Osteocyte (in vitro differentiated cells): ENCODE measurements around the gene SLC13A5. TPM values are rescaled to one million over a fixed set of nuclear protein-coding genes. Genes with fewer than 3 reads are reported as not detected.

ENCODE experiments used
- DNase-seq: peaks from one replicate; pipeline ENCODE4 v3.0.0; 2021; ENCODE audit warnings: mixed read lengths; ENCODE audit not compliant: unreplicated experiment; ENCODE audit errors: extremely low spot score
- H3K27ac Mint-ChIP-seq: one replicate; pipeline ENCODE4 v1.8.0; 2021; ENCODE audit warnings: mild to moderate bottlenecking, mixed read lengths; ENCODE audit not compliant: unreplicated experiment
- H3K27me3 Mint-ChIP-seq: one replicate; pipeline ENCODE4 v1.8.0; 2021; ENCODE audit warnings: mixed read lengths; ENCODE audit not compliant: unreplicated experiment
- H3K36me3 Mint-ChIP-seq: one replicate; pipeline ENCODE4 v1.8.0; 2021; ENCODE audit warnings: mixed read lengths; ENCODE audit not compliant: unreplicated experiment
- H3K4me1 Mint-ChIP-seq: one replicate; pipeline ENCODE4 v1.8.0; 2021; ENCODE audit warnings: mixed read lengths; ENCODE audit not compliant: unreplicated experiment
- H3K4me3 Mint-ChIP-seq: one replicate; pipeline ENCODE4 v1.8.0; 2021; ENCODE audit warnings: mild to moderate bottlenecking, moderate library complexity, mixed read lengths; ENCODE audit not compliant: unreplicated experiment
- H3K9me3 Mint-ChIP-seq: one replicate; pipeline ENCODE4 v1.8.0; 2021; ENCODE audit warnings: mixed read lengths; ENCODE audit not compliant: unreplicated experiment
- total RNA-seq: library from RNA; stranded (reverse); gene quantifications from 2 replicates; pipeline ENCODE4 v1.2.1, GENCODE V29; 2021
- TF ChIP-seq, protein P1 (sequence below): fragments of 200-600 bp; sonication (generic); IDR thresholded peaks from 2 replicates; pipeline ENCODE4 v1.5.0; 2021; ENCODE audit warnings: antibody characterized with exemption, mild to moderate bottlenecking, moderate library complexity

The SLC13A5 gene
- total RNA-seq, 1 donor from 2014 or later, result not detected

DNA sequence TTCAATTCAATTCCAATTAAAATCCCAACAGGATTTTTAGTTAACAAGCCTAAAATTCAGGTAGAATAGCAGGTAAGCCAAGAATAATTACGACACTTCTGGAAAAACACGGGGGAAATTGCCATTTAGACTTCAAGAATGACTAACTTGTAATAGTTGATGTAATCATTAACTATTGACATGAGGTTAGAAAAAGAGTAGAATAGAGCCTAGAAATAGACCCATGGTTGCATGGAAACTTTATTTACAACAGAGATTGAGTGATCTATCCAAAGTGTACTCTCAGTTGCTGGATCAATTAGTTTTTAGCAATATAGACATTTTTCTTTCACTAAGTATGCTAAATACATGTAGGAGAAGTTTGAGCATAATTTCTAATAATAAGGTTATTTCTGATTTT, 3.6 kb upstream of the SLC13A5 start:
- H3K27ac Mint-ChIP-seq, result no peak overlapping the region
- no peak for DNase-seq
- H3K4me3 Mint-ChIP-seq, result no peak overlapping the region
- no peaks in the 10 kb centered on the region for H3K9me3 Mint-ChIP-seq
- TF ChIP-seq, protein P1, sequence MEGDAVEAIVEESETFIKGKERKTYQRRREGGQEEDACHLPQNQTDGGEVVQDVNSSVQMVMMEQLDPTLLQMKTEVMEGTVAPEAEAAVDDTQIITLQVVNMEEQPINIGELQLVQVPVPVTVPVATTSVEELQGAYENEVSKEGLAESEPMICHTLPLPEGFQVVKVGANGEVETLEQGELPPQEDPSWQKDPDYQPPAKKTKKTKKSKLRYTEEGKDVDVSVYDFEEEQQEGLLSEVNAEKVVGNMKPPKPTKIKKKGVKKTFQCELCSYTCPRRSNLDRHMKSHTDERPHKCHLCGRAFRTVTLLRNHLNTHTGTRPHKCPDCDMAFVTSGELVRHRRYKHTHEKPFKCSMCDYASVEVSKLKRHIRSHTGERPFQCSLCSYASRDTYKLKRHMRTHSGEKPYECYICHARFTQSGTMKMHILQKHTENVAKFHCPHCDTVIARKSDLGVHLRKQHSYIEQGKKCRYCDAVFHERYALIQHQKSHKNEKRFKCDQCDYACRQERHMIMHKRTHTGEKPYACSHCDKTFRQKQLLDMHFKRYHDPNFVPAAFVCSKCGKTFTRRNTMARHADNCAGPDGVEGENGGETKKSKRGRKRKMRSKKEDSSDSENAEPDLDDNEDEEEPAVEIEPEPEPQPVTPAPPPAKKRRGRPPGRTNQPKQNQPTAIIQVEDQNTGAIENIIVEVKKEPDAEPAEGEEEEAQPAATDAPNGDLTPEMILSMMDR, result no peak
- H3K27me3 Mint-ChIP-seq, result peaks cover 49% of the 10 kb centered on the region
- peaks cover 10% of the 10 kb centered on the region for H3K4me1 Mint-ChIP-seq
- no peaks in the 10 kb centered on the region for H3K36me3 Mint-ChIP-seq

DNA sequence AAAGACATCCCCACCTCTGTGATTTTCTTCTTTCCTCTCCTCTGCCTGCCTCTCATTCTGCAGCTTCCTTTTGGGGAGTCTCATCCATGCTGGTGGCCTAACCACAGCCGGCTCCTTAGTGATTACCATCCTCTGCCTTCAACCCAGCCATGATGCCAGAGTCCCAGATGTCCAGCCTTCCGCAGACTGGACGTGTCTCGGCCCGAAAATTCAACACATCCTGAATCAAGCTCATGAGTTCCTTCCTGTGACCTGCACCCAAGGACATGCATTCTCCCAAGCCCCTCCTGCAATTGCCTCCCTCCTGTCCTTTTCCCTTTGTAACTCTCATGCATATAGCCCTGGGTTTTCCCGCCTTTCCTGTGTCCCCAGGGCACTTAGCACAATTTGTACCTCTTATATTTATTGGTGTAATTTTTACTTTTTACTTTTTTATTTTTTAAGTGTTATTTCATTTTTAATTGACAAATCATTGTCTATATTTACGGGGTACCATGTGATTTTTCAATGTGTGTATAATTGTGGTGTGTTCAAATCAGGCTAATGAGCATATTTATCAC, 1.2 kb upstream of the SLC13A5 start:
- peak; percentile 57 for DNase-seq
- H3K4me3 Mint-ChIP-seq, result peak overlapping the region; percentile 6
- H3K36me3 Mint-ChIP-seq, result no peaks in the 10 kb centered on the region
- H3K4me1 Mint-ChIP-seq, result peaks cover 10% of the 10 kb centered on the region
- TF ChIP-seq, protein P1, result no peak
- H3K9me3 Mint-ChIP-seq, result no peaks in the 10 kb centered on the region
- H3K27me3 Mint-ChIP-seq, result peaks cover 40% of the 10 kb centered on the region
- H3K27ac Mint-ChIP-seq, result no peak overlapping the region

DNA sequence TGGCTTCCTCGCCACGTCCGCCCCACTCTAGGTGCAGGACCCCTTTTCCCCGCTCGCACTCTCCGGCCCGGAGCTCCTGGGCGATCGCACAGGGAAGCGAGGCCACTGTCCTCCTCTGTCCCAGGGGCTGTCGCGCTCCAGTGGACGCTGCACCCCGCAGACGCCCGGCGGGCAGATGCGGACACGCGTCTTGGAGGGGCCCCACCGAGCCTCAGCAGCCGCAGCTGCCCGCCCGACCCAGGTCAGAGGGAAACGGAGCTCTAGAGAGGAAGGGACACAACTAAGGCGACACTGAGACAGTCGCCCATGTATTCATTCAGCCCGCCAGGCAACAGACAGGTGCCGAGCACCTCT, 726 bp upstream of the SLC13A5 start:
- Mint-ChIP-seq H3K9me3 (no peaks in the 10 kb centered on the region), H3K36me3 (no peaks in the 10 kb centered on the region), H3K4me3 (peak overlapping the region; percentile 59), H3K27ac (no peak overlapping the region), H3K4me1 (peaks cover 10% of the 10 kb centered on the region), H3K27me3 (peaks cover 41% of the 10 kb centered on the region)
- DNase-seq, result peak; percentile 83
- TF ChIP-seq, protein P1, result no peak

DNA sequence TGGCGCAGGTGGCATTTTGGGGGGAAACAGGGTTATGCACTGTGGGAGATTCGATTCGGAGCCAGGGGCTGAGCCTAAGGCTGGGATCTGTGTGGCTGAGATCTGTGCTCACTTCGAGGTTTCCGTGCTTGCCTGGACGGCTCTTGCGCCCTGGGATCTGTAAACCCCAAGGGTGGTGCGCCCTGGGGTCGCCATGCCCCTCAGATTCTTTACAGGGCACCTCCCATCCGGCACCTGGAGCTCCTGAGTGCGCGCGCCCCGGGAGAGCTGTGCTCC, 377 bp downstream of the SLC13A5 start:
- TF ChIP-seq, protein P1, result no peak
- no peak for DNase-seq
- Mint-ChIP-seq H3K9me3 (no peaks in the 10 kb centered on the region), H3K4me1 (peaks cover 10% of the 10 kb centered on the region), H3K27me3 (peaks cover 41% of the 10 kb centered on the region), H3K36me3 (no peaks in the 10 kb centered on the region), H3K27ac (no peak overlapping the region), H3K4me3 (peak overlapping the region; percentile 46)

DNA sequence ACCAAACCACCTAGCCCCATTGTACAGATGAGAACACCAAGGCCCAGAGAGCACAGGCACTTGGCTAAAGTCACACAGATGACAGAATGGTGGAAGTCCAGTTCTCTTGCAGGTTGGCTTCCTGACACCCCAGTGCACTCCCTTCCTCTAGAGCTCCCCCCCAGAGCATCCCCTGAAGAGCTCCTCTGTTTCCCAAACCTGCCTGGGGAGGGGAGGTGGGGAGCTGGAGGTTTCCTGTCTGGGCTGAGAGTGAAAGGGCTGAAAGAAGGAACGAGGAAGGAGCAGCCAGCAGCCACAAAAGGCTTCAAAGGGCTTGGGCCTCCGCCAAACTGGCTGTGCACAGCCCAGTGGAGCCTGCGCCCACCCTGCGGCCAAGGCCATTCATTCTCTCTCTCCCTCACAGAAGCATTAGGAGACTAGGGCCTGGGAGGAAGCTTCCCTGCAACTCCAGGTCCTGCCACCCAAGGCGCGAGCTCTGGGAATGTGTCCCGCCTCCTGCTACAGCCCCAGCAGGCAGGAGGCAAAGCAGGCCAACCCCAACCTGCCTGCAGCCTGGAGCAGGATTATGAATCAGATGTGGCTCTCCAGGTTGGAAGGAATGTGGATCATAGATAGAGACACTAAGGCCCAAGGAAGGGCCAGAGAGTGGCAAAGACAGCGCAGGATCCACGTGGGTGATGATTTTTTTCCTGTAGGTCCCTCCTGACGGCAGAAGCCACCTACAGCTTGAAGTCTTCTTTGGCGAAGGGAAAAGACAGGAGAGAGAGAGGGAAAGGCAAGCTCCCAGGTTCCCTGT, 913 bp downstream of the SLC13A5 start:
- no peak overlapping the region for H3K27ac Mint-ChIP-seq
- peak overlapping the region; percentile 45 for H3K4me3 Mint-ChIP-seq
- peaks cover 44% of the 10 kb centered on the region for H3K27me3 Mint-ChIP-seq
- TF ChIP-seq, protein P1, result no peak
- H3K4me1 Mint-ChIP-seq, result peaks cover 10% of the 10 kb centered on the region
- no peaks in the 10 kb centered on the region for H3K36me3 Mint-ChIP-seq
- no peaks in the 10 kb centered on the region for H3K9me3 Mint-ChIP-seq
- DNase-seq, result peak; percentile 81
